Ramos (cell line): ENCODE data around the gene TSPAN9.

ENCODE experiments used
- in situ Hi-C: fragments of 300-500 bp; cut with MboI; formaldehyde crosslinking; loops from one replicate; pipeline ENCODE4 v1.14.3; 2022; ENCODE audit warnings: low sequenced_read_pairs; ENCODE audit not compliant: unreplicated experiment

Gene TSPAN9

GRCh38 chr12:3136641-3137267 lies 59.6 kb downstream of the TSPAN9 start:
- in situ Hi-C loops, result loop anchor here (5.0 kb wide), 1 partner anchor 141 kb away; no protein-coding TSS in a partner anchor

- in situ Hi-C loops, result loop anchor here (5.0 kb wide), 1 partner anchor 140 kb away; no protein-coding TSS in a partner anchor
Observed at GRCh38 chr12:3137268-3137781, 60.1 kb downstream of the TSPAN9 start.

- in situ Hi-C loops, result loop anchor here (5.0 kb wide), 1 partner anchor 139 kb away; no protein-coding TSS in a partner anchor
Observed at GRCh38 chr12:3137814-3138445, 60.8 kb downstream of the TSPAN9 start.

- in situ Hi-C loops, result loop anchor here (5.0 kb wide), 1 partner anchor 138 kb away; no protein-coding TSS in a partner anchor
Observed at GRCh38 chr12:3138941-3139511, 61.8 kb downstream of the TSPAN9 start.

- in situ Hi-C loops, result loop anchor here (5.0 kb wide), 1 partner anchor 138 kb away; no protein-coding TSS in a partner anchor
Observed at GRCh38 chr12:3139760-3140159, 62.6 kb downstream of the TSPAN9 start.

- in situ Hi-C loops, result no loop called here
Observed at GRCh38 chr12:3140284-3140683, 63.1 kb downstream of the TSPAN9 start.

GRCh38 chr12:3141339-3142321 lies 64.5 kb downstream of the TSPAN9 start:
- in situ Hi-C loops, result no loop called here

- in situ Hi-C loops, result no loop called here
Observed at GRCh38 chr12:3142386-3142785, 65.2 kb downstream of the TSPAN9 start.

GRCh38 chr12:3144495-3144894 lies 67.3 kb downstream of the TSPAN9 start:
- in situ Hi-C loops, result no loop called here

- in situ Hi-C loops, result no loop called here
Observed at GRCh38 chr12:3145033-3145432, 67.9 kb downstream of the TSPAN9 start.

GRCh38 chr12:3145546-3146310 lies 68.5 kb downstream of the TSPAN9 start:
- in situ Hi-C loops, result no loop called here

GRCh38 chr12:3147260-3147659 lies 70.1 kb downstream of the TSPAN9 start:
- in situ Hi-C loops, result no loop called here

GRCh38 chr12:3148366-3149000 lies 71.3 kb downstream of the TSPAN9 start:
- in situ Hi-C loops, result no loop called here

GRCh38 chr12:3149515-3150307 lies 72.5 kb downstream of the TSPAN9 start:
- in situ Hi-C loops, result no loop called here

GRCh38 chr12:3150308-3150670 lies 73.1 kb downstream of the TSPAN9 start:
- in situ Hi-C loops, result no loop called here

GRCh38 chr12:3150931-3151835 lies 74.0 kb downstream of the TSPAN9 start:
- in situ Hi-C loops, result no loop called here

- in situ Hi-C loops, result no loop called here
Observed at GRCh38 chr12:3152011-3152511, 74.9 kb downstream of the TSPAN9 start.
